ENCODE data around the gene CACNA2D3.

Gene CACNA2D3

DNA sequence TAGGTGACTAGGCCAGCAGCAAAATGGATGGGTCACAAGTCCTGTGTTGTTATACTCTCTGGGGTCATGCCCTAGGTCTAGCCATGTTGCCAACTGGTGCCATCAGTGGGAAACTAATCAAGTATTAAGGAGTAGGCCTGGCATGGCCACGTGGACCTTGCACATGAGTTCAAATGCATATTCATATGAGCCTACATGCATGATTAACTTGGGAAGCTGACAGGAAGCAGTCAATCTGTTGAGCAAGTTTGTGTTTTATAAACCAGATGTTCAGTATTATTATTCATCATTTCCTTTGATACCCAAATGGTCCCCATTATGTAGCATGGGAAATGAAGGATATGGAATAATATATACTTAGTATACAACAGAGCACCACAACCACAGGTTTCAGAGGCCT, 710.5 kb downstream of the CACNA2D3 start:
- DNase-seq = no peak

DNA sequence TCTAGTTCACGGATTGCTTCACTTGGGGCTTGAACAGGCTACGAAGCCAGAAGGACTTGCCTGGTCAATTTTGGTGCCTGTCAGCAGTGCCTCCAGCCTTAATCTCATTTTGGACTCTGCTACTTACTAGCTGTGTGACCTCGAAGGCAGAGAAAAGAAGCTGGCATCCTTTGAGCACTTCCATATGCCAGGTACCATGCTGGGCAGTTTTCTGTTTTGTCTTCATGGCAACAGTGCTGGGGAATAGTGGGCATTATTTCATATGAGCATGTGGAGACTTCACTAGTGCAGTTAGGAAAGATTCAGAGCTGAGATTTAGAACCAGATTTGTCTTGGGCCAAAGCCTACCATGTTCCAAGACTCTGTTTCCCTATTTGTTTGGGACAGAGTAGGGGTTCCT, 713.3 kb downstream of the CACNA2D3 start:
- no peak for DNase-seq

DNA sequence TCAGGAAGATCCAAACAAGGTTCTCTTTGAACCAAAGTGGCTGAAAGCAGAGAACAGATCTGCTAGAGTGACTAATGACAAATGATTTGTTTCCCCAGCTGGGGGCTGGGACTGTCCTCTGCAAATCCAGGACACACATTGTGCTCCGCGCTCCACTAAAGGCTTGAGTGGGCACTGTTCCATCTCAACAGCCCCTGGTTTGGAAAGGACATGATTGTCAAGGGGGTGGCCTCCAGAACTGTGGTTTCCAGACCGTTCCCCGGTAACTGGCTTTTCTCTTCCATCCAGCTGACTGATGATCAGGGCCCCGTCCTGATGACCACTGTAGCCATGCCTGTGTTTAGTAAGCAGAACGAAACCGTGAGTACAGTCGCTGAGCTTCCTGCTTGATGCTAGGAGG, 714.5 kb downstream of the CACNA2D3 start:
- DNase-seq = no peak

DNA sequence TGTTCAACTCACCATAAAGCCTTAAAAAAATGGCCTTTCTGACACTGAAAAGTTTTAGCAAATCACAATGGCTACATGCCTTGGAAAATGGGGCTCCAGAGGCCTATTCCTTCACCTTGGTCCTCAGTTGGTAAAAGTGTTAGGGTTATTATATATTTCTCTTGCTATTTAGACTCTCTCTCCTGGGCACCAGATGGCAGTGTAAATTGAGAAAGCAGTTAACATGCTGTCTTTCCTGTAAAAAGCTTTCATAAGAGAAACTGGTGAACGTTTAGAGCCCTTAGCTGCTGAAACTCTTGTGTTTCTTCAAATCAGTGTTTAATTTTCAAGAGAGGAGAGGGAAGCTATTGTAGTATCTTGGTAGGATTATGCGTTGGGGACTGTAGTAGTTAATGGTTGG, 715.6 kb downstream of the CACNA2D3 start:
- no peak for DNase-seq

DNA sequence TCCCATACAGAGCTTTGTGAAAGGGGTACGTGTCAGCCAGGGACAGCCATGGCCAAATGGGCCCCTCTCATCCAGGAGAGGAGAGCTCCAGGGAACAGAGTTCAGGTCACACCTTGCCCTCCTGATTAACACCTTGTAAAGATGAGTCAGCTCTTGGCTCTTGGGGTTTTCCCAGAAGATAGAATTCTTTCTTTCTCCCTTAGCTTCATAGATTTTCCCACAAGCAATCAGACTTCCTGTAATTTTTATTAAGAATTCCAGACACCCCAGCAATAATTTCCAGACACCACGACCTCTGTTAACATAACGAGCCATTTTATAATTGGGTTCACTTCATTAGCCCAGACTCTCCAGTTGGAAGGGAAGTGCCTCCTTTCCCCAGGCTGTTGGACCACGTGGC, 719.1 kb downstream of the CACNA2D3 start:
- DNase-seq = no peak

DNA sequence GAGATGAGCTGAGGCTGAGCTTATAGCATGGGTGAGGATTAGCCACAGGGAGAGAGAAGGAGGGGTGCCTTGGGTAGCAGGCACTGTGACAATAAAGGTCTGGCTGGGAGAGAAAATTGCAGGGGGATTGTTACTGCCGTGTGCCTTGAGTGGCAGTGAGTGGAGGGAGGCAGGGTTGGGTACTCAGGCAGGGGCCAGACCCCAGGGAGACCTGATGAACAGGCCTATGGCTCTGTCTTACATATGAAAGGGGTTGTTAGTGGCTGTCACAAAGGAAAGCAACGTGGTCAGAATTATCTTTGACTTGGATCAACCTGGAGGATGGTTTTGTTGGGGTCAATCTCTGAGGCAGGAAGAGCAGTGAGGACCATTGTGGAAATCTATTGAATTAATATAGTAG, 721.0 kb downstream of the CACNA2D3 start:
- DNase-seq = no peak

DNA sequence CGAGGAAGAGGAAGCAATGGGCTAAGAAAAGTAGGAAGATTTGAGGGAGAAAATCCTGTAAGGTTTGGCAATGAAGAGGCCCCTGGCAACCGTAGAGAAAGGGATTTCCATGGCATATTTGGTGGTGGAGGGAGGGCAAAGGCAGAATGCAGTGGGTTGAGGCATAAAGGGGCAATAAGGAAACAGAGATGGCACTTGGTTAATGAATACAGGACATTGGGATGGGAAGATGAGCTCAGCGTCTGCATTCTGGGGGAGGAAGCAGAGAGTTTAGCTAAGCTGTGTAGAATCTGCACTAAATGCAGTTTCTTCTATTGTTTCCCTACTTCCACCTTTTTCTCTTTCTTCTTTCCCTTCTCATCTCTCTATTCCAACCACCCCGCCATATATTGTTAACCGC, 721.9 kb downstream of the CACNA2D3 start:
- no peak for DNase-seq

DNA sequence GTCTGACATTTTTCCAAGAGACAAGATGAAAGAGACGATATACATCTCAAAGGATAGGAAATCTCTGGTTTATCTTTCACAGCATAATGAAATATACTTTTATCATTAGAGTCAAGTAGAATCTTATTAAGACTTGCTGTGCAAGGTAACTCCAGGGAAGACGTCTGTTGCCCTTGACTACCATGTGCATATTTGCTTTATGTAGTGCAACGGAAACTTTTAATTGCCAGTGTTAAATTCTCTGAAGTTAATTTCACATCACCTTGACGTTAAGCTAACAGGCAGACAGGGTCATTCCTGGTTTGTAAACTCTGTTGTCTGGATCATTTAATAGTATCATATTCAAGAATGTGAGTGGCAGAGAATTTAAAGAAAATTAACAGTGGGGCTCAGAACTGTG, 722.7 kb downstream of the CACNA2D3 start:
- no peak for DNase-seq

DNA sequence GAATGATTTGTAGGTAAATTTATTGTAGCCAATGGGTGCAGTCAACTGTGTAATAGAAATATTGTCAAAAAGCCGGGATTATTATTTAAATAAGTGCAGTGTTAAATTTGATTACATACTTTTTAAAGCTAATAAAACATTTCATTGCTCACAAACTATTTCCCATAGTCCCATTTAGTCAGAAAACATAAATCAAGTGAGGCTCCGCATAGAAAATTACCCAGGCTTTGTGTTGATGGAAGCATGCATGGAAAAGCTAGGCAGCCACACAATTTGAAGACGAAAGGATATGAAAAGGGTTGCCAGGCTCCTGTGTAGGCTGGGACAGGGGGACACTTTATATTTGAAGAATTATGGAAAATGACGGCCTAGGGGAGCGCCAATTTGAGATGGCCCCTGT, 723.2 kb downstream of the CACNA2D3 start:
- DNase-seq = no peak

DNA sequence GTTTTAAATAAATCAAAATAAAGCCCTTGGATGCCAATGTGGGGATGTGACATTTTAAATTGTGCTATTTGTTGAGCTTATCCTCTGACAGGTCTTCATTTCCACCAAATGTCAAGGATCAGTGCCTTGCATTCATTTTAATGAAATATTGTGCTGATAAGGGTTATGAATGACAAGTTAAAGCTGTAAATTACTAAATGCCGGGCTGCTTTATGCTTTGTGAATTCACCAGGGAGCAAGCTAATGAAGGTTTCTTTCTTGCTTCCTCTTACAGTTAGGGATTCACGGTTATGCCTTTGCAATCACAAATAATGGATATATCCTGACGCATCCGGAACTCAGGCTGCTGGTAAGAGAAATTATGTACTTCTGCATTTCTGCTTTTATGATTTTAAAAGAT, 723.8 kb downstream of the CACNA2D3 start:
- DNase-seq = no peak

DNA sequence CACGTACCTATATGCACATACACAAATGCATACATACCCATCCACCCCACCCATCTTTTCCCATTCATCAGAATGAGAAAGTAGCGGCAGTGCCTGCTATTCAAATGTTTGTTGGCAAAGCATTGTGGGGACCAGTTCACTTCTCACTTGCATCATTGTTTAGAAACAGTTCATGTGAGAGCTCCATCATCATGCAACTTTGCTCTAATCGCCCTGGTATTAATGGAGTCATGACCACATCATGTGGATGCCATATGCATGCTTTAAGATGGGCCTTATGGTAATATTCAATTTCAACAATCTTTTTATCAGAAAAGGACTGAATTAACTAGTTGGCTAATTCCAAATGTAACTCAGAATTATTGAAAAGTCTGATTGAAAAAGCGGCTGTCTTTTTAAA, 725.0 kb downstream of the CACNA2D3 start:
- DNase-seq = no peak

DNA sequence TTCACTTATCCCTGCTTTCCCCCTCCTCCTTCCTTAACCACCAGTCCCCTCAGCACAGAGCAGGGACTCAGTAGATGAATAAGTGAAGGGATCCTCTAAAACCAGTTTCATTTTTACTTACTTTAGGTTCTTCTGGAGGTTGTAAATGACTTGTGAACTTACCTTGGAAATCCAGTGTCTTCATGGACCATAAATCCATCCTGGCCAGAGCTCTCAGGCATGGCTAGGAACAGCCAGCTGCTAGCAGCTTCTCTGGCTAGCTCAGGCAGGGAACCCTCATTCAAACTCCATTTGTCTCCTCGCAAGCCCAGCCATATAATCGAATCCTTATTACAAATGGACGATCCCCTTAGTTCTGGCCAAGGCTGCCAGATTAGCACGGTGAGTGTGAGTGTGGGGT, 727.0 kb downstream of the CACNA2D3 start:
- DNase-seq = no peak

DNA sequence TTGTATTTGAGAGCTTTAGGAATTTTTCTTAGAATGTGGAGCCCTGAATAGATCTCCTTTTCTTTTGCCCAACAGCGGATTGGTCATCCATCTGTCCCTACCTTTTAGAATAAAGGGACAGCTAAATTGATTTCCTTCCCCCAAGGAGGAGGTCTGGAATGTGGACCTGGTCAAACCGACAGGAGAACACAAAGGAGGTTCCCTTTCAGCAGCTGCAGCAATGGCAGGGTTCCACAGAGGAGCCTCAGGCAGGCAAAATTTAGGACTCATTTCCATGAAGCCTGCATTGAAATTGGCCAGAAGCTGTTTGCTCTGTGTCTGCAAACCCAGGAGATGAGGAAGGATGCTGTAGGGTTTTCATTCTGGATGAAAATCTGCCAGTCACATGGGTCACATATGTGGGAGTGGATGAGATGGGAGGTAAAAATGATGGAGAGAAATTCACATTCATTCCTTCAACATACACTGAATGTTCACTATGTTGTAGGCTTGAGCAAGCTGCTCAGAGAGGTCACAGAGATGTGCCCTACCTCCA, 728.2 kb downstream of the CACNA2D3 start:
- no peak for DNase-seq

DNA sequence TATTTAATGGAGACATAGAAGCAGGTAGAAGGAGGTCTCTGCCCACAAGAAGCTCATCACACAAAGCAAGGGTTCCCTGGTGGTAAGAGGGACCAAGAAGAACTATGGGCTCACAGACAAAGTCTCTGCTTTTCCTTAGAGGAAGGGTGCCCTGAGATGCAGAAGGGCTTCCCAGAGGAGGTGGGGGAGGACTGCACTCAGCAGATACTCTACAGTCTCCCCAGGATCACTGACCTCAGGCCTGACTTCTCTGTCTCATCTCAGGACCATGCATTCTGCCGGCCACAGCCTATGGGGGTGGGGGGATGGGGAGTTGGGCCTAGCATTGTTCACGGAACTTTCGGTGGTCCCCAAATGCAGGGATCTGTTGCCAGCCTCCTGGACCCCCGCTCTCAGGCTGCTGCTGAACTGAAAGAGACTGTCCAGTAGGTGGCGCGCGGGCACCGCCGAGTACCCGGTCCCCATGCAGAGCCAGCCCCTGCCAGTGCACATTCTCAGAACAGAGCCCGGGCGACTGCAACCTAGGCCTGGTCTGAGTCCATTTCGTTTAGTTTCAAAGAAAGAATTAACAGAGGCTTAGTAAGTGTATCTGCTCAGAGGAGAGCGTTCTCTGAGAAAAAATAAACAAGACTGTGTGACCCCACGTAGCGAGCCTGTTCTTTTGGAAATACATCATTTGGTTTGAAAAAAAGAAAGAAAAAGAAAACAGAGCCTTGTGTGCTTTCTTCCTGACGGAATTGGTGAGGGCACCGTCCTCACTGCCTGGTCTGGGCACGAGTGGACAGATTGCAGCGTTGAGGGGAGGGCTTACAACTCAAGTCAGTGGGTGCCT, 731.4 kb downstream of the CACNA2D3 start:
- no peak for DNase-seq

DNA sequence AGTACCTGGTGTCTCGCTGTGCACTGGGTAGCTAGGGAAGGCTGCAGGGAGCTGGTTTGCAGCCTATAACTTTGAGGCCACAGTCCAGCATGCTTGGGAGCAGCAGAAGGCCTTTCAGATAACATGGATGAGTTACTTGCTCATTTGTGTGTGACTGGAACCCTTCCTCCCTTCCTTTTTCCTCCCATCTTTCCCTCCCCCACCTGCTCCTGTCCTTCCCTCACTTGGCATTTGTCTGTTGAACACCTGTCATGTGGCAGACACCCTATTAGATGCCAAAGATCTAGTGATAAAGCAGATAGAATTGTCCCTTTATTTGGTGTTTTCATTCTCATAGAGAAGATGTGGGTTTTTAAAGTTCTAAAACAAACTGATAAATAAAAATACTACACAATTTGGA, 733.9 kb downstream of the CACNA2D3 start:
- DNase-seq = no peak

DNA sequence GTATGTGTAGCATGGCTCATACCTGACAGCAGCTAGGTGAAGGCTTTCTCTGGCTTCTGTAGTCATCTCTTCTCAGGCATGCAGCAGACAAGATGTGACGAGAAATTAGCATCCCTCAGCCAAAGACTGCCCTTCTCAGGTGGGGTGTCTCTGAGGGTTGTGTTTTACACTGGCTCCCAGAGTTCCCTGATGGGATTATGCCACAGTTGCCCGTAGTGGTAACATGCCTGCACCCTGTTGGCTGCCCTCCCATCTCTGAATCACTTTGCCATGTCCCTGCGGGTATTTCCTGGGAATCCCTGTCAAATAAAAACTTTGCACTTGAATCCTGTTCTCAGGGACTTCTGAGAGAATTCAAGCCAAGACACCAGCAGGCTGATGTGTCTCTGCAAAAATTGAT, 735.0 kb downstream of the CACNA2D3 start:
- DNase-seq = no peak

DNA sequence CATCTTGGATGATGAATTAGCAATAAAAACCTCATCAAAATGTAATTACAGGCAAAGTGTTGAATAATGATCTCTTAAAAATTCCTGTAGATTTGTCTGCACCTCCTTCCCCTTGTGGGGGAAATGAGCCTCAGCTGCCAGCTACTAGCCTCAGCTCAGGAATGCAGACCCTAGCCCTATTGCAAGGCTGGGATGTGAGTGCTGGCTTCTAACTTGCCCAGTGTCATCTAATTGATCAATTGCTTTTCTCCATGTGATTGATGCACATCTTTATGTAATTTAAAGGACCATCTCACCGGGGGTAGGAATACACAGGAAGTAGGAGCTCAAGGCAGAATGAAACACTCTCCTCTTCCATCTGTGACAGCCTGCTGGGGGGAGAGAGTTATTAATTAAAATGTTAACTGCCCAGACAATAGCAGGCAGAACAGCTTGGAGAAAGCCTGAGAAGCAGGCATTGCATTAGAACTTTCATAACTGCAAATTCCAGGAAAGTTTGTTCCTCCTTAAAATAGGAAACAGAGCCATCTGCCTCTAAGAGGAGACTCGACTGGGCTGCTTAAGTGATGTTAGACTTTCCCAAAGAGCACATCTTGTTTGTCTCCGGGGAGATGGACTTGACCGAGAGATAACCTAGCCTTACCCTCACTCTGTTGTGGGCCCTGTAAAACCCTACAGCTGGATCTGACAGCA, 735.9 kb downstream of the CACNA2D3 start:
- DNase-seq = no peak

DNA sequence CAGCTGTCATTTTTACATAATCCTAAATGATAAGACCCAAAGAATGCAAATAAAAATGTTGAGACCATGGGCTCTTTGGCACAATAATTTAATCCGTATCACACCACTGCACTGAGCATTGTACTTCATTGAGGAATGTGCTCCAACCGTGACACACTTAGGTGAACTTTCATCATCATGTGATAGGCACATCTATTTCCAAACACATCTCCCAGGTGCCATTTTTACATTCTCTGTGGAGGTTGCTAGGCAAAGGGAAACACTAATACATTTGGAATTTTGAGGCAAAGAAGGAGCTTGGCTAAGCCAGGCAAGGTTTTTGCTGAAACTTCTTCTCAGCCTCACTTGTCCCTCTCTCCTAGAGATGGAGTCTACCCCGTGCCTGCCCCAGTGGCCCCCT, 736.8 kb downstream of the CACNA2D3 start:
- no peak for DNase-seq

DNA sequence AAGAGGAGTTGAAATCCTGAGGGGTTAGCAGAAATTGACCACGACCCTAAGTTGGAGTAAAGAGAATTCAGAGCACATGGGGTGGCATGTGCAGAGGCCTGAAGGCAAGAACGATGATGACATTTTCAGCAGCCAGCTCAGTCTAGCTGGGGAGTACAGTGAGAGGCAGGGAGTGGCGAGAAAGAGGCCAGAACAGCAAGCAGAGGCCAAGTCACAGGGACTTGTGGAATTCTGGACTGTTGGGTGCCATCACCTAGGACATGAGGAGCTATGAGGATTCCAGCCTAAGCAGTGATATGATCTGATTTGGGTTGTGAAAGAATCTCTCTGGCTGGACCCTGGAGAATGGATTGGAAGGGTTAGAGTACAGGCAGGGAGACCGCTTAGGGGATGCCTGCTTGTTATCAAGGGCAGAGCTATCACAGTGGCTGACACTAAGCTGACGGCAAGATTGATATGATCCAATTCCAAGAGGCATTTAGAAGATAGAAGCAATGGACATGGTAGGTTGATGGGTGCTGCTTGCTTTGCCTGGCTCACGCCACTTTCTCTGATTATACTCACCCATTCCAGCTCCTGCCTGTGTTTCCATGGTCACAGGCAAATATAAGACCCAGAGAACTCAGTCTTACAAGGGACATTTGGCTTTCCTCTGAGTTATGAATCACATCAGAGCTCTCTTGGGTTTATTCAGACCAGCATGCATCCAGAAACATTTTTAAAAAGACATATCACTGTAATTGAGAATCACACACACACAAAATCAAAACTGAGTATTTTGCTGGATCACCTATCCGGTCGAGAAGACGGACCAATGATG, 739.1 kb downstream of the CACNA2D3 start:
- DNase-seq = no peak

DNA sequence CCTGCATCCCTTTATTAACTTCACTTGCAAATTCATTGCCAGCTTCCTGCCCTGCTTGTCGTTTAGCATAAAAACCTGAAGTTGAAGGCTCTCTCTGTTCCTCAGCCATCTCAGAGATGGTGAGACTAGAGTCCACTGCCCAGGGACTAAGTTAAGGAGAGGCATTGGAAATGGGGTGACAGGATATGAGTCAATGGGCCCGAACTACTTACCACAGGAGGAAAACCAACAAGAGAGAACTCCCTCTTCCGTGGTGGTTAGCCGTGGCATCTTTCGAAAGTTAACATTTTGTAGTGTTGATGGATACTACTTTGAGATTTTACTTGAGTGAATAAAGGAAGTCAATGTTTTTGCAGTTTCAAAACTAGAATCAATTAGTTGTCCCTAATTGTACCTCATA, 740.2 kb downstream of the CACNA2D3 start:
- DNase-seq = no peak

DNA sequence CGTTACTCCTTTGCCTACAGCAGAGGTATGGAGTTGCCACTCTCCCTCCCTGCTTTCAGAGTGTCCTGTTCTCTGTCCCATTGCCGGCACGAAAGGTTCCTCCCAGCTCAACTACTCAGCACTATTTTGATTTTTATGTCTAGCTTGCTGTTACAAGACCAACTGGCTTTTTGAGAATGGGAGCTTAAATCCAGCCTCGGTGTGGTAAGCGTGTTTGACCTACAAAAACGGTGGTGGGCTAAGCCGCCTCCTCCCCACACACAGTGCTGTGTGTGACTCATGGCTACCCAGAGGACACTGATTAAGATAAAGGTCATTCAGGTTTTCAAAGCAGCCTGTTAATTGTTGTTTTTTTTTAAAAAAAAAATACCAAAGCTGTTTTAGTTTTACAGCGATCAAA, 741.0 kb downstream of the CACNA2D3 start:
- DNase-seq = no peak

DNA sequence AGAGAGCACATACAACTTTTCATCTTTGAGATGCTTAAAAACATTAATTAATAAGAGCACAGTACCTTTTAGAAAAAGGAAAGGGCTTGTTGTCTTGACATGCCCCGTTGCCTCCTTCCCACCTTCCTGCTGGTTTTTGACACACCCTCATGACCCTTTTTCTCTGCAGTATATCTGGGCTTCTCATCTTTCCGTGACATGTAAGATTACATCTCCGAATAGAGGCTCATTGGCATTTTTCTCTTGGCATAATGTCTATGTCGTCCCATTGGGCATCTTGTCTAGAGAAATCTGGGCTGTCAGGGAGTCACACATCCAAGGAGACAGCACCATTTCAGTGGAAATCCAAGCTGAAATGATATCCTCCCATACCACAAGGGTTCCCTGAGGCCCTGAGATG, 741.4 kb downstream of the CACNA2D3 start:
- no peak for DNase-seq

DNA sequence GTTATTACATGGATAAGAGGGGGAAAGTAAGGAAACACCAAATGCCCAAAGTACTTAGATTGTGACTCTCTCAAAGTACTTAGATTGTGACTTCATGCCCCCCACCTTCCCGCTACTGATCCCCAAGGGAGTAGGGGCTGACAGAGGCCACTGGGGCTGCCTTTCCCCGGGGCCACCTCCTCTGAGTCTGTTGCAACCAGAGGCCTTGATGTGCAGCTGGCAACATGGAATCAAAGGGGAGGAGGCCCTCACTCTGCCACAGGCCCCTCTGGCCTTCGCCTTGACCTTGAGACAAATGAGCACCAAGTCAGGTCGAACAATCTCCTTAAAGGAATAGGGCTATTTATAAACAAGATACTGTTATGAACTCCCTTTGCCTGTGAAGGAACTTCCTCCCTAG, 743.0 kb downstream of the CACNA2D3 start:
- no peak for DNase-seq

DNA sequence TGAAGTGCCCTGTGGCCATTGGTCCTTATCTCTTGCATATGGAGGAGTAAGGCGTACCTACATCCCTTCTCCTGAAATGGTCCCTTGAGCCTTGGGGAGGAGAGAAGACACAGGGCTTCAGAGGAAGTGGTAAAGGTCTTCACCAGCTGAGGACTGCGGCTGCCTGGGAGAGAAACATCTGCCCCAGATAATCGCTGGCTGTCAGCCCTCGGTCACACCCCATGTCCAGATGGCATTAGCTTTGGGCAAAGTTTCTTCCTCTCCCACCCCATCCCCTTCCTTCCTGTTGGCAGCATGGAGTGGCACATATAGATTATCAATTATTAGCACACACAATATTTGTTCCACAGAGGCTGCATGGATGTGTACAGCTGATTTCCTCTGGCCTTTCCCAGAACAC, 743.9 kb downstream of the CACNA2D3 start:
- no peak for DNase-seq

Measured in stimulated activated naive CD4-positive, alpha-beta T cell treated with Interleukin-2 at 50 U/mL for 16 hours (primary cell).